Measurements from ENCODE around the gene PAX4. TPM values are rescaled to one million over a fixed set of nuclear protein-coding genes. Genes with fewer than 3 reads are reported as not detected.
A peak's percentile ranks its signal among the peaks of the same experiment; 100 is the strongest.

Gene PAX4
- total and polyA plus RNA-seq, 4 experiments from 2014 or later: not detected

DNA sequence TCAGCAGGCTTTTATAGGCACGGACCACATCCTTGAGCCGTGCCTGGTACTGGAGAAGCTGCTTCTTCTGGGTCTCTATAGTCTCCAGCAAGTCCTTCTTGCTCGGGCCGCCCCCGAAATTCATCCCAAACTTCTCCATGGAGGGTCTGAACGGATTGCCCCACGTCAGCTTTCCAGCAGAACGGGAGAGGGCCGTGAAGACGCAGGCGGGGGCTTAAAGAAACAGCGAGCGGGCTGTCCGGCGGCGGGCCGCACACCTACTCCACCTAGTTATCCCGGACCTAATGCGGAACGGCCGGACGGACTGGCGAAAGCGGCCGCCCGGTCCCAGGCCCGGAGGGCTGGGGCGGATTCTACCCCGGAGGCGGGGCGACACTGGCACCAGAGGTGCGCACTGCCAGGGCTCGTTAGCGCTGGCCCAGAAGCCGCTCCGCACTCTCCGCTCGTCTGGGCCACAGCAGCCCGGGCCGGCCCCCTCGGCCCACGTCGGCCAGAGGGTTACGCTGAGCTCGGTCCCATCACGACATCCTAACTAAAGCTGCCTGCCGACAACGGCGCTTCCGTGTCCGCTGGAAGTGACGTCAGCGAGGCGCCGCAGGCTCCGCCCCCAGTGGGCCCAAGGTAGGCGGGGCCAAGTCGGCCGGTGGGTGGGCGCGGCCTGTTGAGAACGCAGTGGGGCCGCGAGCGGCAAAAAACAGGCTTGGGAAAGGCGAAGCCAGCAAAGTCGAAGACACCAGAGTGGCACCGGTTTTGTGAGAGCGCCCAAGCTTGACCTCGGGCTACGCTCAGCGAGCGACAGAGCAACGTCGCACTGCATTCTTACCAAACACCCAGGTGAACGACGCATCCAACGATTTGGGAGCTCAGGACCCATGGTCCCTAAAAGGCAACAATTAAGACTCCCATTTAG, 32.6 kb downstream of the PAX4 start, which contains the start of gene GCC1:
GCC1 (minus strand) TSS at position 553 of the 910 bp plus-strand sequence; CDS start at position 139, 414 bp downstream.
- Histone ChIP-seq H3K4me3 (ENCODE audit: low read length in 2 of 2) (peak within 1 kb of the TSS; percentile 80 to 90), H3K36me3 (ENCODE audit: insufficient read depth, low read length) (peaks cover 18% of the 10 kb centered on the region), H3K9me3 (ENCODE audit: control insufficient read depth in 1 of 2, low read length in 2 of 2) (no peaks in the 10 kb centered on the region), H3K27me3 (ENCODE audit: insufficient read depth, low read length) (no peaks in the 10 kb centered on the region), H3K4me1 (ENCODE audit: insufficient read depth, low read length) (peaks cover 77% of the 10 kb centered on the region), H3K27ac (ENCODE audit: low read depth, low read length) (peak within 1 kb of the TSS; percentile 89)
- Mint-ChIP-seq H3K36me3 (peaks cover 30 to 56% of the 10 kb centered on the region in 2 donors), H3K4me3 (peak within 1 kb of the TSS; percentile 89 to 96 (median 92)), H3K27me3 (no peaks in the 10 kb centered on the region), H3K9me3 (no peaks in the 10 kb centered on the region), H3K27ac (peak within 1 kb of the TSS; percentile 88 to 97 (median 95)), H3K4me1 (peaks cover 41 to 87% (median 74%) of the 10 kb centered on the region in 4 donors)
- ChIA-PET CTCF (ENCODE audit: partially characterized antibody) (interaction anchor here (0.9 to 1.0 kb wide), 2 partner anchors 193 to 551 kb away, joined by 3 to 4 read pairs; partner anchors contain the start of gene ZNF800), POLR2A (ENCODE audit: partially characterized antibody) (interaction anchor here (0.7 to 5.7 kb wide), 8 partner anchors 9 to 759 kb away, joined by 3 to 40 read pairs (median 5); partner anchors contain the start of genes RBM28, SND1 and ZNF800)
- intact Hi-C loops (cut with micrococcal nuclease): loop anchor here (2.0 to 5.0 kb wide), 4 partner anchors 238 to 872 kb away; partner anchors contain the start of genes GRM8 and HILPDA
- DNase-seq: peak; percentile 90 to 95 (median 91)

DNA sequence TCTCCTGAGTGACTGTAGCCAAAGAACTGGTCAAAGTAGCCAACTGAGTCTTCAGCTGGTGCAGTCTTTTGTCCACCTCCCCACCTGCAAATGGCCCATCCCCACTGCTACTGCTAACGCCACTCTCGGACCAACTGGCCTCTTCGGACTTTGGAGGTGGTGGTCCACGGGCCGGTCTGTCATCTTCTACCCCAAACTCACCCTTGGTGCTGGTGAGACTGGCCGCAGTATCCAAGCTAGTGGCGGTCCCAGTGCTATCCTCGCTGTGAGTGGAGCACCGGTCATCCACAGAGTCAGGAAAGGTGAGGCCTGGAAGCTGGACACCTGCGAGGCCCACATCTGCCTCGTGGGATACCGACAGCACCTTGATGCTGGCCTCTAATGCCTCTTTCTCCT, 33.3 kb downstream of the PAX4 start:
- no peak for DNase-seq
- Histone ChIP-seq H3K9me3 (ENCODE audit: control insufficient read depth in 1 of 2, low read length in 2 of 2) (no peaks in the 10 kb centered on the region), H3K4me3 (ENCODE audit: low read length in 2 of 2) (peak overlapping the region; percentile 80 to 90), H3K27me3 (ENCODE audit: insufficient read depth, low read length) (no peaks in the 10 kb centered on the region), H3K4me1 (ENCODE audit: insufficient read depth, low read length) (peaks cover 74% of the 10 kb centered on the region), H3K36me3 (ENCODE audit: insufficient read depth, low read length) (peaks cover 18% of the 10 kb centered on the region), H3K27ac (ENCODE audit: low read depth, low read length) (peak overlapping the region; percentile 89)
- ChIA-PET POLR2A (ENCODE audit: partially characterized antibody) (interaction anchor here (1.4 to 5.7 kb wide), 5 partner anchors 8 to 759 kb away, joined by 3 to 40 read pairs (median 7); partner anchors contain the start of genes RBM28, SND1 and ZNF800), CTCF (ENCODE audit: partially characterized antibody) (no interaction called here)
- Mint-ChIP-seq H3K27ac (peak overlapping the region; percentile 88 to 97 (median 95)), H3K27me3 (no peaks in the 10 kb centered on the region), H3K9me3 (no peaks in the 10 kb centered on the region), H3K4me1 (peaks cover 39 to 88% (median 73%) of the 10 kb centered on the region in 4 donors), H3K36me3 (peaks cover 31 to 57% of the 10 kb centered on the region in 2 donors), H3K4me3 (peak overlapping the region; percentile 89 to 96 (median 92))
- intact Hi-C loops (cut with micrococcal nuclease): loop anchor here (2.0 to 5.0 kb wide), 4 partner anchors 237 to 873 kb away; partner anchors contain the start of genes GRM8 and HILPDA

DNA sequence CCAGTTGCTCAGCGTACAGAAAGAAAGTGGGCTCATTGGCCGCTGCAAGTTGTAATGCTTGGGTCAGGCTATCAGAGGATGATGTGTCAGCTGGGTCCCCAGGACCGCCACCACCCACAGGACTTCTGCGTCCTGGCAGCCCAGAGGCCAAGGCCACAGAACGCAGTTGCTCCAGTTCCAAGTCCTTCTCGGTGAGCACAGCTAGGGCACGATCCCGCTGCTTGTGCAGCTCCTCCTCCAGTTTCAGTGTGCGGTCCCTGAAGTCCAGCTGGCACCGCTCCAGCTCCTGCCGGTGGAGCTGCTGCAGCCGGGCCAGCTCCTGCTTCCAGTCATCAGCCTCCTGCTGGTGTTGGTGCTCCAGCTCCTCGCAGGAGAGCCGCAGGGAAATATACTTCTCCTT, 35.6 kb downstream of the PAX4 start:
- Mint-ChIP-seq H3K36me3 (peaks cover 52 to 63% of the 10 kb centered on the region in 2 donors), H3K9me3 (no peaks in the 10 kb centered on the region), H3K27me3 (no peaks in the 10 kb centered on the region), H3K4me3 (no peak overlapping the region), H3K4me1 (peaks cover 36 to 82% (median 67%) of the 10 kb centered on the region in 4 donors), H3K27ac (peak overlapping the region in 3 of 7 donors; percentile 37 to 51 (median 48))
- Histone ChIP-seq H3K4me1 (ENCODE audit: insufficient read depth, low read length) (peaks cover 59% of the 10 kb centered on the region), H3K4me3 (ENCODE audit: low read length in 2 of 2) (no peak overlapping the region), H3K27me3 (ENCODE audit: insufficient read depth, low read length) (no peaks in the 10 kb centered on the region), H3K9me3 (ENCODE audit: control insufficient read depth in 1 of 2, low read length in 2 of 2) (no peaks in the 10 kb centered on the region), H3K36me3 (ENCODE audit: insufficient read depth, low read length) (peaks cover 18% of the 10 kb centered on the region), H3K27ac (ENCODE audit: low read depth, low read length) (no peak overlapping the region)
- intact Hi-C loops (cut with micrococcal nuclease): no loop called here
- CTCF ChIA-PET (ENCODE audit: partially characterized antibody): no interaction called here
- POLR2A ChIA-PET (ENCODE audit: partially characterized antibody): no interaction called here
- no peak for DNase-seq

DNA sequence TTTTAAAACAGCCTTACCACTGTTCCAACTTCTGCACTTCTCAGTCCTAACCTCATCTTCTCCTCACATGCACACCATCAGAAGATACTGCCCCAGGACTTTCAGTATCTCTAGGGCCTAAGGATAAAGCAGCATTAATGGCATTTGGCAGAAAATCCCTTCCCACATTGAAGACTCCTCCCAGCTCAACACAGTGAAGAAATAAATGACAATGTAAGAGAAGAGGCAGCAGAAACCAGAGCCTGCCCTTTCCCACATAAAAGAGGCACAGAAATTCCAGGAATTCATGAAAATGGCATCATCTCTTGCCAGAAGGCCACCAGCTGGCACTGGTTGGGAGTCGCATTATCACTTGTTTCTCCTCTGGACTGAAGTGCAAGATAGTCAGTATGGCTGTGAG, 36.2 kb downstream of the PAX4 start:
- H3K36me3 Mint-ChIP-seq: peaks cover 58 to 69% of the 10 kb centered on the region in 2 donors
- Histone ChIP-seq H3K9me3 (ENCODE audit: control insufficient read depth in 1 of 2, low read length in 2 of 2) (no peaks in the 10 kb centered on the region), H3K27ac (ENCODE audit: low read depth, low read length) (no peak overlapping the region), H3K4me1 (ENCODE audit: insufficient read depth, low read length) (peaks cover 53% of the 10 kb centered on the region), H3K27me3 (ENCODE audit: insufficient read depth, low read length) (no peaks in the 10 kb centered on the region), H3K36me3 (ENCODE audit: insufficient read depth, low read length) (peaks cover 18% of the 10 kb centered on the region), H3K4me3 (ENCODE audit: low read length in 2 of 2) (no peak overlapping the region)
- no peaks in the 10 kb centered on the region for H3K27me3 Mint-ChIP-seq
- DNase-seq: no peak
- CTCF ChIA-PET (ENCODE audit: partially characterized antibody): interaction anchor here (0.8 kb wide), 1 partner anchor 74 kb away, joined by 3 read pairs; no protein-coding TSS in a partner anchor
- H3K4me1 Mint-ChIP-seq: peaks cover 35 to 76% (median 62%) of the 10 kb centered on the region in 4 donors
- intact Hi-C loops (cut with micrococcal nuclease): no loop called here
- H3K9me3 Mint-ChIP-seq: no peaks in the 10 kb centered on the region
- H3K4me3 Mint-ChIP-seq: peak overlapping the region in 2 of 8 donors; percentile 31 to 39
- POLR2A ChIA-PET (ENCODE audit: partially characterized antibody): interaction anchor here (0.6 kb wide), 1 partner anchor 107 kb away, joined by 3 read pairs; no protein-coding TSS in a partner anchor
- peak overlapping the region in 1 of 7 donors; percentile 69 for H3K27ac Mint-ChIP-seq

DNA sequence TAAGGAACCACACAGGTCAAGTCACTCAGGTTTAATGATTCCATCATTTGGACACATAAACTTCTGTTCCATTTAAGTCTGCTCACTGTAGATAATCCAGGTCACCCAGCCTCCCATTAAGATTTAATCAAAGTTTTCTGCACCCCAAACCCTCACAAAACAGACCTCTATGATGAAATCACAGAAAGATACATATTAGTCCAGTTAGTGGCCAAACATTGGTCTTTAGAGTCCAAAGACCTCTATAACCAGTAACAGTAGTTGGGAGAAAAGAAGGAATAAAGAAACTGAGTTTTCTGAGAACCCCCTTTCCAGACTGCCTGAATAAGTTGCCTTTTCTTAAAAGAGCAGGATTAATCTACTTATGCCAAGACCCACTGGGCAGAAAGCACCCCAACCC, 37.3 kb downstream of the PAX4 start:
- Histone ChIP-seq H3K36me3 (ENCODE audit: insufficient read depth, low read length) (peaks cover 18% of the 10 kb centered on the region), H3K27me3 (ENCODE audit: insufficient read depth, low read length) (no peaks in the 10 kb centered on the region), H3K4me3 (ENCODE audit: low read length in 2 of 2) (no peak overlapping the region), H3K9me3 (ENCODE audit: control insufficient read depth in 1 of 2, low read length in 2 of 2) (no peaks in the 10 kb centered on the region), H3K4me1 (ENCODE audit: insufficient read depth, low read length) (peaks cover 47% of the 10 kb centered on the region), H3K27ac (ENCODE audit: low read depth, low read length) (no peak overlapping the region)
- no peak for DNase-seq
- peaks cover 62 to 68% of the 10 kb centered on the region in 2 donors for H3K36me3 Mint-ChIP-seq
- H3K9me3 Mint-ChIP-seq: no peaks in the 10 kb centered on the region
- intact Hi-C loops (cut with micrococcal nuclease): no loop called here
- ChIA-PET CTCF (ENCODE audit: partially characterized antibody) (interaction anchor here (0.8 kb wide), 1 partner anchor 73 kb away, joined by 3 read pairs; no protein-coding TSS in a partner anchor), POLR2A (ENCODE audit: partially characterized antibody) (no interaction called here)
- peak overlapping the region in 4 of 7 donors; percentile 7 to 68 (median 34) for H3K27ac Mint-ChIP-seq
- peaks cover 32 to 65% (median 54%) of the 10 kb centered on the region in 4 donors for H3K4me1 Mint-ChIP-seq
- peak overlapping the region in 1 of 8 donors; percentile 43 for H3K4me3 Mint-ChIP-seq
- H3K27me3 Mint-ChIP-seq: no peaks in the 10 kb centered on the region

DNA sequence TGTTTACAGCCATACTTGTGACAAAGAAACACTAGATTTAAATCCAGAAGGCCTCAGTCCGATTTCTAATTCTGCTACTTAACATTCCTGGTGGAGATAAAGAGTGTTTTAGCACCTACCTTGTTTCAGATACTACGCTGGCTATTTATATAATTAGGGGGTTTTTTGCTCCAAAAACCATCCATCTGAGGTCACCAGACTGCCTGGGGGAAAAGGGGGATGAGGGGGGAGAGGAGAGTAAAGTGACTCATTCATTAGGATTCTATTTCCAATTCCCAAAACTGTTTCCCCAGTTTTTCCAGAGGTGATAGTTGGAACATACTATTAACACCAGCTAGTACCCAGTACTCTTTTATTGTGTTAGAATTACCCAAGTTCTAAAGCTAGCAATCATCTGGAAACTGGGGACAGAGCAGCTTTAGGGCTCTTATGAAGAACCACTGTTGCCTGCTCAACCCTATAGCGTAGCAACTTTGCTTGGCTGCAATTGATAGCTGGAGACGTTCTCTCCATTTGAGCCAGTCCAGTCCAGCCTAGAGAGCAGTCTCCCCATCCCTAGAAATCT, 39.1 kb downstream of the PAX4 start:
- intact Hi-C loops (cut with micrococcal nuclease): no loop called here
- Mint-ChIP-seq H3K27me3 (no peaks in the 10 kb centered on the region), H3K36me3 (peaks cover 57 to 74% of the 10 kb centered on the region in 2 donors), H3K4me1 (peaks cover 26 to 48% (median 41%) of the 10 kb centered on the region in 4 donors), H3K27ac (no peak overlapping the region), H3K9me3 (no peaks in the 10 kb centered on the region), H3K4me3 (no peak overlapping the region)
- Histone ChIP-seq H3K27ac (ENCODE audit: low read depth, low read length) (no peak overlapping the region), H3K27me3 (ENCODE audit: insufficient read depth, low read length) (no peaks in the 10 kb centered on the region), H3K4me3 (ENCODE audit: low read length in 2 of 2) (no peak overlapping the region), H3K4me1 (ENCODE audit: insufficient read depth, low read length) (peaks cover 34% of the 10 kb centered on the region), H3K9me3 (ENCODE audit: control insufficient read depth in 1 of 2, low read length in 2 of 2) (no peaks in the 10 kb centered on the region), H3K36me3 (ENCODE audit: insufficient read depth, low read length) (peaks cover 18% of the 10 kb centered on the region)
- ChIA-PET CTCF (ENCODE audit: partially characterized antibody) (interaction anchor here (0.7 kb wide), 1 partner anchor 775 kb away, joined by 3 read pairs; no protein-coding TSS in a partner anchor), POLR2A (ENCODE audit: partially characterized antibody) (no interaction called here)
- DNase-seq: no peak

Measured in CD4-positive, alpha-beta memory T cell (primary cell).